Epithelial cell of prostate (primary cell): ENCODE measurements around the gene ATP9B.

ENCODE experiments used
- DNase-seq: peaks from one replicate; pipeline ENCODE4 v3.0.0-alpha.2; 2011; ENCODE audit warnings: low read depth, low spot score
- H3K27ac ChIP-seq: fragments of 450-650 bp; 2 replicates; pipeline ENCODE4 v1.5.1; 2017; ENCODE audit warnings: mild to moderate bottlenecking

The ATP9B gene

DNA sequence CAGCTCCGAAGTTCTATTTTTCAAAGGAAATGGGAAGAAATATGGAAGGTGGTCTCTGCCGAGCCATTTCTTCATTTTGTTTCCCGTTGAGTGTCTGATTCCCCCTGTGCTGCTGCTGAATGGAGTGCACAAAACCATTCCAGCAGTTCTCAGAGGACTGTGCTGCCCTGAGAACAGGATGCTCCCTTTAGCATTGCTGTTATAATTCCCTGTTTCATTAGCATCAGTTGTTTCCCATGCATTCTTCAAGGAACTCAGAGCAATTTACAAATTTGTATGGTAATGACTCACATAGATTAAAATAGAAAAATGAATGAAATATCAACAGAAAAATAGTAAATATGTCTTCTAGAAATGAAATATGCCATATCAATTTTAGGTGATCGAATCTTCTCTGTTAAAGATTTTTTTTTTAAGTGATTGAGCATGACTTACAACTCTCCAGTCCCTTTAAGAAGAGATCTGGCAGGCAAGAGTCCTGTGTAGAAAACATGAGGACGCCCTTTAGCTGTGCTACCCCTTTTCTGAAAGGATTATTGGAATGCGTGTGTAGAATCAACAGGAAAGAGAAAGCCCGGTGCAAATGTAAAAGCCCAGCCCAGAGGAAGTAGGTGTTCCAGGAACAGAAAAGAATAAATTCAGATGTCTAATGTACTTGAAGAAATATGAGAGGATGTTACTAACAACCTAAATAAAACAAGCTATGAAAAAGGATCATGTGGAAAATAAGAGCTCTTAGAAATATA, 118.5 kb downstream of the ATP9B start:
- H3K27ac ChIP-seq, result no peak overlapping the region
- no peak for DNase-seq

DNA sequence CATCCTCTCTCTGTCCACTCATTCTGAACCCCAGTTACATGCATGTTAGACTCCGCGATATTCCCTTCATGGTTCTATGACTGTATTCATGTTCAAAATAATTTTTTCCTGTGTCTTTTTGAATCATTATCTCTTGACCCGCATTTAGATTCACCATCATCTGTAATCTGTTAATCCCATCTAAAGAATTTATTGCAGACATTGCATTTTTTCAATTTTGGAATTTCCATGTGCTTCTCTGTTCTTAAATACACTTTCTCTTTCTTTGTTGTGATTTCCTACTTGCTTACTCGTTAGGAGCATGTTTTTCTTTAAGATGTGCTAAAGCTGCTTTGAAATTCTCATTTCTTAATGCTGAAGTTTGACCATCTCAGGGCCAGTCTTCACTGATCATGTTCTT, 122.2 kb downstream of the ATP9B start:
- no peak overlapping the region for H3K27ac ChIP-seq
- DNase-seq, result no peak

DNA sequence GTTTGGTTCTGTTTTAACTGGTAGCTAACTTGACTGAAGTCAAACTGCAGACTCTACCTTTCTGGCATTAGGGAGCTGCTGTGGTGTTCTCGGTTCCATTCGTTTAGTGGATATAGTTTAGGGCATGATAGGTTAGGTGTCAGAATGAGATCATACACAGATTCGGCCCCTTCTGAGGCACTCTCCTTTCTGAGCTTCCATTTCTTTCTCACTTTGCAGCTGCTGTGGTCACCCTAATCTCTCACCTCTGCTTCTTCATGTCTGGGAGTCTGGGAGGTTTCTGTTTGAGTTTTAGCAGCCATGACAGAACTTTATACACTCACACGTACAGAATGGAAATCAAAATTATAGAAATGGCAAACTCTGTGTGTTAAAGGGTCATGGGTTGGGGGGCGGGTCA, 122.8 kb downstream of the ATP9B start:
- DNase-seq, result no peak
- no peak overlapping the region for H3K27ac ChIP-seq

GRCh38 chr18:79193826-79194225, 124.6 kb downstream of the ATP9B start:
- DNase-seq, result no peak
- no peak overlapping the region for H3K27ac ChIP-seq

DNA sequence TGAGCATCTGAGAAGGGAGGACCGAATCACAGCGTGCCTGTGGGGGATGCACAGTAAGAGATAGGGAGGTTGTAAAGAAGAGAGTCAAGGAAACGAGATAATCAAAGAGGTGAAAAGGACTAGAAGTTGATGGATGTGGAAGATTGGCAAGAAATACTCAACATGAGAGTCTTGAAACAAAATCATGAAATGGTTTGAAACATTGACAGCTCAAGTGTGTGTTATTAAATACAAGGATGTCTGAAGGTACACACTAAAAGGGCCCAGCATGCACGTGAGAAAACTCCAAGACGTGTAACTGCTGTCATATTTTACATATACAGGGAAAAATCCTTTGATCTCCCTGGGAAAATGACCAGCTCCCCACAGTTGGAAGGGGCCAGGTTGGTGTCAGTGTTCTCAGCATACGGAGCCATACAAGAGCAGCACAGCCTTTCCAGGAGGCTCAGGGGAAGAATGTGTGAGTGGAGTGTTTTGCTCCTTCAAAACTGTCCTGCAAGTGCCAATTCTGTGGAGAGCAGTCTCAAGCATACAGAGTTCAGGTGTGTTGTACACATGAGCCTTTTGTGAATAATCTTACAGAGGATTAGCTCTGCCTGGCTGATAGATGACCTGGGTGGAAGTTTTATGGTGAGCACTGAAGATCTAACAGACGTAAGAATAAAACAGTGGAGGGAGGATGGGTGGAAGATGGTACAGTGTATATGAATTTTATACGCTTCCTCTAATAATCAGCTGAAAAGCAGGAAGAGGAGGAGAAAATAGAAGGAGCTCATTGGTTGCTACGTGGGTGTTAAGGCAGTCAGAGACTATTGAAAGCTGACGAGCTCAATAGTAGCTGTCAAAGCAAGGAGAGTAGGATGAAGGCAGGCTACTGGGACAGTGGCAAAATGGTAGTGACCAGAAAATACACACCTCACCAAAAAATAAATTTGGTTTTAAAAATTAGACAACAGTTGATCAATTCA, 126.8 kb downstream of the ATP9B start:
- no peak overlapping the region for H3K27ac ChIP-seq
- DNase-seq, result no peak

DNA sequence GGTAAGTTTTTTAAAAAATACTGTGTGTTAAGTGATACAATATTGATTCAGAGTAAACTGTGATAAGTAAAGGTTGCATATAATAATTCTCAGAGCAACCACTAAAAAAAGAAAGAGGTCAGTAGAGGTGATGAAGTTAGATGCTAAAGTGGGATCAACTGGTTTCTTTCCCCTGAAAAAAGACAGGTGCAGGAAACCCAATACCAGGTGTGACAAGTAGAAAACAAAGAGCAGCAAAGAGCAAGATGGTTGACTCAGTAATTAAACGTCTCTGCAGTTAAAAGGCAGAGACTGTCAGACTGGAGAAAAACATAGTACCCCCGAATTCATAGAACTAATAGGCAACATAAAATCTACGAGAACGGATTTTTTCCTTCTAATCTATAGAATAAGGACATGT, 128.3 kb downstream of the ATP9B start:
- no peak overlapping the region for H3K27ac ChIP-seq
- no peak for DNase-seq

- no peak for DNase-seq
- peak overlapping the region; percentile 23 for H3K27ac ChIP-seq
These were observed 130.6 kb downstream of the ATP9B start for GRCh38 chr18:79199691-79200374.

- no peak for DNase-seq
- H3K27ac ChIP-seq, result no peak overlapping the region
These were observed 131.5 kb downstream of the ATP9B start for GRCh38 chr18:79200546-79201268.

- peak; percentile 86 for DNase-seq
- no peak overlapping the region for H3K27ac ChIP-seq
These were observed 133.9 kb downstream of the ATP9B start for GRCh38 chr18:79203017-79203605.

- H3K27ac ChIP-seq, result no peak overlapping the region
- no peak for DNase-seq
These were observed 136.0 kb downstream of the ATP9B start for GRCh38 chr18:79204889-79205807.

- no peak for DNase-seq
- H3K27ac ChIP-seq, result no peak overlapping the region
These were observed 137.2 kb downstream of the ATP9B start for GRCh38 chr18:79206444-79206843.

DNA sequence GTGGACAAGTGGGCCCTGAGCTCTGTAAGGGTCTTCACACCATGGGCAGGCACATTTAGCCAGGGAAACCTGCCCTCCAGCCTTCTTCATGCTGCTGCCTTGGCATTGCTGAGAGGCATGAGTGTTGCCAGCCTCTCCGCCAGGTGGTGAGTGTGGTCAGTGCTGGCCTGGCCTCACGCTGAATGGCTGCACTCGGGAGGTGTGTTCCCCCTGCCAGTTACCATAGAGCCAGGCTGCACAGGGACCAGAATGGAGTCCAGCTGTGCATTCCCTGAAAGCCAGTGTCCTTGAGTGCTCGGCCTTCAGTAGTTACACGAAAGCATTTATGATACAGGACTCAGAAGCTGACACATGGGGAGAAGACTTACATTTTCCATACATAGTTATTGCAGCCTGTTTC, 139.7 kb downstream of the ATP9B start:
- no peak for DNase-seq
- no peak overlapping the region for H3K27ac ChIP-seq

GRCh38 chr18:79210002-79210910, 141.1 kb downstream of the ATP9B start:
- DNase-seq, result no peak
- no peak overlapping the region for H3K27ac ChIP-seq

DNA sequence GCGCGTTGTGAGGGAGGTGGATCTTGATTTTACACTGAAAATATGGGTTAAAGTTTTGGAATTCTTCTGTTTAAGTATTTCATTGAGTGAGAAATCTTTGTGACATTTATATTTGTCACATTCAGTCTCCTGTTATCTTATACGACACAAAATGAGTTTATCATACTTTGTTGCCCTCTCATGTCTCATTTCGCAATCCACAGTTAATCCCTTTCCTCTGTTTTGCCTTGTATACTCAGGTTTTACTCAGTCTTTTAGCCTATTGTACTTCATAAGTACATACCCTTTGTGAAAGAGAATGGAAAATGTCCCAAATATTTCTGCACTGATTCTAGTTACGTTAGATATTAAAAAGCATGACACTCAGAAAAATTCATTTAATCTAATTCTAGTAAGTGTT, 142.7 kb downstream of the ATP9B start:
- no peak for DNase-seq

DNA sequence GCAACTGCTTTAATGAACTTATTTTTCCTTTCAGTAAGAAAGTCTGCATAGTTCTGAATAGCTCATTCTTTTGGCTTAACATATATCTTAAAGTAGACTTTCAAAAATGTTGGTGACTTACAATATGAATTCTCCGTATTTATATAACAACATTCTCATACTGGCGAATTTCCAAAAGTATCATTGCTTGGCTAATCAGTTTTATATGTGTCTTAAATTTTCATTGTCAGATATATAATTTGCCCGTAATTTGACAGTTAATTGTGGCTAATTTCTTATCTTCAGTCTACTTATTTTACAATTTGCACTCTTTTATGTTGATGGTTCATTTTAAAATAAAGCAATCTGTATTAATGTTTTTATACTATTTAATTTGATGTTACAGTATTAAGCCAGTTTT, 144.9 kb downstream of the ATP9B start:
- DNase-seq, result no peak
- H3K27ac ChIP-seq, result no peak overlapping the region

More for the DNA sequence above, 142.7 kb downstream of the ATP9B start:
- H3K27ac ChIP-seq, result no peak overlapping the region

GRCh38 chr18:79216176-79216575, 147.0 kb downstream of the ATP9B start:
- H3K27ac ChIP-seq, result no peak overlapping the region
- no peak for DNase-seq

GRCh38 chr18:79217979-79218604, 148.9 kb downstream of the ATP9B start:
- no peak overlapping the region for H3K27ac ChIP-seq
- DNase-seq, result no peak
